Stimulated activated effector memory CD8-positive, alpha-beta T cell treated with anti-CD3 and anti-CD28 coated beads, Interleukin-12 subunit alpha, Interleukin-12 subunit beta, amount 100 ng/mL, for 72 hours (primary cell): ENCODE results near the gene EFNA4.

ENCODE experiments used
- ATAC-seq: fragments of 150-1000 bp; cut with Tn5 transposase; 2 replicates; pipeline ENCODE4 v1.10.0; 2021
- DNase-seq, 2 donors: peaks; one replicate each; pipeline ENCODE4 v3.0.0; 2021 to 2022; ENCODE audit warnings: low spot score in 2 of 2
- H3K27ac Mint-ChIP-seq: one replicate; pipeline ENCODE4 v1.8.0; 2022; ENCODE audit warnings: mild to moderate bottlenecking, mixed read lengths
- H3K36me3 Mint-ChIP-seq: one replicate; pipeline ENCODE4 v1.8.0; 2022; ENCODE audit warnings: mild to moderate bottlenecking, mixed read lengths
- H3K4me1 Mint-ChIP-seq: one replicate; pipeline ENCODE4 v1.8.0; 2022; ENCODE audit warnings: mixed read lengths
- H3K4me3 Mint-ChIP-seq: one replicate; pipeline ENCODE4 v1.8.0; 2022; ENCODE audit warnings: mild to moderate bottlenecking, mixed read lengths
- H3K9me3 Mint-ChIP-seq: one replicate; pipeline ENCODE4 v1.8.0; 2022; ENCODE audit warnings: mixed read lengths

EFNA4 gene

DNA sequence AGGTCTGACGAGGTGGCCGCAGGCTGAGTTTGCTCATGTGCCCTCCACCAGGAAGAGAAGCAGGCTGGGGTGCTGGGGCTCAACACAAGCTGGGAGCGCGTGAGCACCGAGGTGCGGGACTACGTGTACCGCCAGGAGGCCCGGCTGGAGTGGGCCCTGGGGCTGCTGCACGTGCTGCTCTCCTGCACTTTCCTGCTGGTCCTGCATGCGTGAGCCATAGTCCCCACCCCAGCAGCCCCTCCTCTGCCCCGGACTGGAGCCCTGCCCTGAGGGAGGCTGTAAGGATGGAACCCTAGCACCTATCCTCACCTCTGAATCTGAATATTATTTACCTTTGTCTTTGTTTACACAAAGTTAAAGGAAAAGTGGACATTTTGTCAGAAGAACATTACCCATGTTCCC lies 20.2 kb upstream of the EFNA4 start:
- no peaks in the 10 kb centered on the region for H3K36me3 Mint-ChIP-seq
- DNase-seq, result no peak
- H3K4me3 Mint-ChIP-seq, result no peak overlapping the region
- no peak for ATAC-seq
- no peaks in the 10 kb centered on the region for H3K9me3 Mint-ChIP-seq
- H3K4me1 Mint-ChIP-seq, result peaks cover 17% of the 10 kb centered on the region
- no peak overlapping the region for H3K27ac Mint-ChIP-seq

DNA sequence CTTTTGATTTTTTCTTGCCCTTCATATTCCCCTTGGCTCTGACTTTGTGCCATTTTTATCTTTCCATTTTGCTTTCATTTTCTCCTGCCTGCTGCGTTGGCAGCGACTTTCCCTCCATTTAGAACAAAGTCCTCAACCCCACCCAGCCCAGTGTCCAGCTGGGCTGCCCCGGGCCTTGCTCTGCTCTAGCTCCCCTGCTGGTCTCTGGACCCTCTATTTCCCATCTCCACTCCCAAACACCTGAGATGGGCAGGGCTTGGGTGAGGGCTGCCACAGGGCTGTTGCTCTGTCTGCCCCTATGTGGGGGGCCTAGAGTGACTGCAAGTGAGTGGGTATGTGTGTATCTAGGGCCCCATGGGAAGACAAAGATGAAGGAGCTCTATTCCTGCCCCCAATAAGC lies 19.7 kb upstream of the EFNA4 start:
- H3K4me3 Mint-ChIP-seq, result no peak overlapping the region
- H3K27ac Mint-ChIP-seq, result no peak overlapping the region
- no peaks in the 10 kb centered on the region for H3K36me3 Mint-ChIP-seq

DNA sequence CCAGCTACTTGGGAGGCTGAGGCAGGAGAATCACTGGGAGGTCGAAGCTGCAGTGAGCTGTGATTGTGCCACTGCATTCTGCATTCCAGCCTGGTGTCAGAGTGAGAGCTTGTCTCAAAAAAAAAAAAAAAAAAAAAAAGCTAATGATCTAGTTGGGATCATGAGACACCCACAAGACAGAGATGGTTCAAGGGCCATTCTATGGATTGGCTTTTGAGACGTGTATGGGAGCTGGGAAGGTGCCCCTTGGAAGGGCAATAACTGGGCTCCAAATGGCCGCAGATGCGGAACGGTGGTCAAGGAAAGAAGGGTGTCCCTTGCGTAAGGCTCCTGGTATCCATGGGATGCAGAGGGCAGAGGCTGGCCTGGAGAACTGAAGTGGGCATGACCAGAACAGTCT lies 19.2 kb upstream of the EFNA4 start:
- Mint-ChIP-seq H3K4me3 (no peak overlapping the region), H3K27ac (no peak overlapping the region), H3K4me1 (peaks cover 17% of the 10 kb centered on the region), H3K36me3 (no peaks in the 10 kb centered on the region), H3K9me3 (no peaks in the 10 kb centered on the region)
- no peak for DNase-seq
- ATAC-seq, result no peak

More for the DNA sequence above, 19.7 kb upstream of the EFNA4 start:
- DNase-seq (no peak), ATAC-seq (no peak)
- Mint-ChIP-seq H3K9me3 (no peaks in the 10 kb centered on the region), H3K4me1 (peaks cover 17% of the 10 kb centered on the region)

GRCh38 chr1:155044812-155045657 lies 18.5 kb upstream of the EFNA4 start:
- no peaks in the 10 kb centered on the region for H3K9me3 Mint-ChIP-seq
- ATAC-seq (peak; percentile 87), DNase-seq (peak in 1 of 2 donors; percentile 60)
- H3K4me3 Mint-ChIP-seq, result no peak overlapping the region
- peaks cover 23% of the 10 kb centered on the region for H3K4me1 Mint-ChIP-seq
- H3K36me3 Mint-ChIP-seq, result no peaks in the 10 kb centered on the region
- no peak overlapping the region for H3K27ac Mint-ChIP-seq

DNA sequence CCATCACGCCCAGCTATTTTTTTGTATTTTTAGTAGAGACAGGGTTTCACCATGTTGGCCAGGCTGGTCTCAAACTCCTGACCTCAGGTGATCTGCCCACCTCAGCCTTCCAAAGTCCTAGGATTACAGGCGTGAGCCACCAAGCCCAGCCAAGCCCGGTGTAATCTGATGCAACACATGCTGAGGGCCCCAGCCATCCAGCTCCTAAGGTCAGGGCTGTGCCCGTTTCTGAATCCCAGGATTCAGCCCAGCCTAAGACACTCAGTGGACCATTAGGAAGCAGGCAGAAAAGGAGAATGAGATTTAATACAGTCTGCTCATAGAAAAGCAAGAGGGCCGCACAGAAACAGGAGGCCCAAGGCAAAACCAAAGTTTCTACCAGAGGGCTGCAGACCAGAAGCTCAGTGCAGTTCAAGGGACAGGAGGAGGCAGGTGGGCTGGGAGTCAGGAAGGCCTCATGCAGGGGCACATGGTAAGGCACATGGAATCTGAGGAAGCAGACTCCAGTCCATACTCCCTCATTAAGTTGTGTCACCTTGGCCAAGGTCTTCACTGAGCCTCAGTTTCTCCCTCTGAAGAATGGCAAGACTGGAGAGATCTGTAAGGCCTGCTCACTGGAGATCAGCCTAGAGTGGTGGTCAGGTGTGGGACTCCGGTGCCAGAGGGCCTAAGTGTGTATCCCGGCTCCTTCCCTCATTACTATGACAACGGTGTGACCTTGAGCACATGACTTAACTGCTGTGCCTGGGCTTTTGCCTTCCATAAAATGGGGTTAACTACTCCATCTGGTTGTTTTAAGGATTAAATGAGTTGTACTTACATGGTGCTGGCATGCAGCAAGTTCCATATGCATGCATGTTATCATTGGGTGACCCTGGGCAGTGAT lies 14.8 kb upstream of the EFNA4 start:
- DNase-seq (no peak), ATAC-seq (no peak)
- Mint-ChIP-seq H3K4me3 (no peak overlapping the region), H3K36me3 (no peaks in the 10 kb centered on the region), H3K27ac (no peak overlapping the region), H3K9me3 (no peaks in the 10 kb centered on the region), H3K4me1 (peaks cover 51% of the 10 kb centered on the region)

- H3K4me1 Mint-ChIP-seq, result peaks cover 43% of the 10 kb centered on the region
Measured at GRCh38 chr1:155049651-155050559, 13.6 kb upstream of the EFNA4 start.

DNA sequence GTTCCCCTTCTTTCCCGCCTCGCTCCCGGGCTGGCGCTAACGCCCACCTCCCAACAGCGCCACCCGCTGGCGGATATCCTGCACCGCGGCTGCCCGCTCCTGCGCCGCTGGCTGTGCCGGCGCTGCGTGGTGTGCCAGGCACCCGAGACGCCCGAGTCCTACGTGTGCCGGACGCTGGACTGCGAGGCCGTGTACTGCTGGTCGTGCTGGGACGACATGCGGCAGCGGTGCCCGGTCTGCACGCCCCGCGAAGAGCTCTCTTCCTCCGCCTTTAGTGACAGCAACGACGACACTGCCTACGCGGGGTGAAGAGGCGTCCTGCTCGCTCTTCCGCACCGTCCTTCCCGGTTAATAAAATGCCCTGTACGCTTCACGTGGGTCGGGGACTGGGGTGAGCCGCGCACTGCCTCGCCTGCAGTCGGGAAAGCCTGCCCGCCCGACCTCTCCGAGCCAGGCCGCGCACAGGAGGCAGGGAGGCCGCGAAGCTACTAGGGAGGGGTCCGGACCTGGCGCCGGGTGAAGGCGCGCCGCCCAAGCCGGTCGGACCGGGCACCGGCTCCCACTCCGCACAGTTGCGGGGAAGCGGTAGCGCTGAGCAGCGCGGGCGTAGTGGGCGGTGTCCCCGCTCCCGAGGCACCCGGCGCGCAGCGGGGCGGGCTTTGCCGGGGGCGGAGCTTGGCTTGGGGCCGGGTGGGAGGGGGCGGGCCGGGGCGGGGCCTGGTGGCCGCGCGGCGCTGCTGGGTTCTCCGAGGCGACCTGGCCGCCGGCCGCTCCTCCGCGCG lies 12.8 kb upstream of the EFNA4 start, which contains the start of gene ADAM15:
TSS of gene ADAM15 (plus strand) at position 757 of the 782 bp plus-strand sequence. CDS start 71 bp downstream, outside the sequence.
- ATAC-seq (peak; percentile 84), DNase-seq (peak; percentile 87 to 89)
- Mint-ChIP-seq H3K4me1 (peaks cover 35% of the 10 kb centered on the region), H3K9me3 (no peaks in the 10 kb centered on the region), H3K4me3 (peak within 1 kb of the TSS; percentile 81), H3K27ac (peak within 1 kb of the TSS; percentile 77), H3K36me3 (peaks cover 7% of the 10 kb centered on the region)

More at GRCh38 chr1:155049651-155050559, 13.6 kb upstream of the EFNA4 start:
- Mint-ChIP-seq H3K4me3 (peak overlapping the region; percentile 81), H3K27ac (peak overlapping the region; percentile 37), H3K36me3 (no peaks in the 10 kb centered on the region), H3K9me3 (no peaks in the 10 kb centered on the region)
- DNase-seq (no peak), ATAC-seq (no peak)

DNA sequence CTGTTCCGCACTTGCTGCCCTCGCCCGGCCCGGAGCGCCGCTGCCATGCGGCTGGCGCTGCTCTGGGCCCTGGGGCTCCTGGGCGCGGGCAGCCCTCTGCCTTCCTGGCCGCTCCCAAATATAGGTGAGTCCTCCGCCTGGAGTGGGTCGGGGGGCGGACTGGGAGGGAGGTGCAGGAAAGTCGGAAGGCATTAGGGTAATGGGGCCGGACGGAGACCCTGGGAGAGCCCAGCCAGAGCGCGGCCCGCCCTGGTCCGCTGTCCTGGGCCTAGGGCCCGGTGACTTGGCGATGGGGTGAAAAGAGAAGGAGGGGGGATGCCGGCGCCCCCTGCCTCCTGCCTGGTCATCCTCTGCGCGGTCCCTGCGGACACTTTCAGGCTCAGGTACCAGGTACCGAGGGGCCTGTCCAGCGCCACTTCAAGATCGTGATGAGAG lies 12.2 kb upstream of the EFNA4 start:
- Mint-ChIP-seq H3K9me3 (no peaks in the 10 kb centered on the region), H3K4me1 (peaks cover 34% of the 10 kb centered on the region), H3K36me3 (peaks cover 8% of the 10 kb centered on the region), H3K4me3 (peak overlapping the region; percentile 81), H3K27ac (peak overlapping the region; percentile 77)
- DNase-seq (no peak), ATAC-seq (no peak)

GRCh38 chr1:155051777-155052398 lies 11.7 kb upstream of the EFNA4 start:
- Mint-ChIP-seq H3K4me1 (peaks cover 34% of the 10 kb centered on the region), H3K9me3 (no peaks in the 10 kb centered on the region), H3K27ac (peak overlapping the region; percentile 77), H3K36me3 (peaks cover 8% of the 10 kb centered on the region), H3K4me3 (peak overlapping the region; percentile 81)
- peak; percentile 49 for ATAC-seq
- peak; percentile 21 to 70 for DNase-seq

GRCh38 chr1:155052439-155053395 lies 10.8 kb upstream of the EFNA4 start:
- H3K27ac Mint-ChIP-seq, result peak overlapping the region; percentile 77
- peak overlapping the region; percentile 81 for H3K4me3 Mint-ChIP-seq
- H3K9me3 Mint-ChIP-seq, result no peaks in the 10 kb centered on the region
- H3K4me1 Mint-ChIP-seq, result peaks cover 34% of the 10 kb centered on the region
- H3K36me3 Mint-ChIP-seq, result peaks cover 15% of the 10 kb centered on the region
- DNase-seq (no peak), ATAC-seq (no peak)

DNA sequence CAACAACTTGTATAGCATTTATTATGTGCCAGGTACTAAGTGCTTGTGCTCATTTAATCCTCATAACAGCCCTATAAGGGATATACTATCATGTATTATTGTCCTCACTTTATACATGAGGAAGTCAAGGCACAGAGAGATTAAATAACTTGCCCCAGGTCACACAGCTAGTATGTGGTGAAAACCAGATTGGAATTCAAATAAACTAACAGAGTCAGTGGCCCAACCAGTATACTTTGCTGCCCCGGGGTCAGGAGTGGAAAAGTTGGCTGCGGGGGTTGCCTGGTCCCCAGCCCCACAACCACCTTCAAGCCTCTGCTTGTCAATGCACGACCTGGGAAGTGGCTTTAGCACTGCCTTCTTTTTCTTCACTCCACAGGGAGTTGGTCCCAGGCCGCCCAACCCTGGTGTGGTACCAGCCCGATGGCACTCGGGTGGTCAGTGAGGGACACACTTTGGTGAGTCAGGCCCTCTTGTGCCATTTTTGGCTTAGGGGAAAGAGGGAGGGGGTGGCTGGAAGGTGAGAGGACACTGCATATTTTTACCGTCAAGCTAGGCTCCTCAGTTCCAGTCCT lies 9.9 kb upstream of the EFNA4 start:
- peak overlapping the region; percentile 77 for H3K27ac Mint-ChIP-seq
- peaks cover 34% of the 10 kb centered on the region for H3K4me1 Mint-ChIP-seq
- peaks cover 18% of the 10 kb centered on the region for H3K36me3 Mint-ChIP-seq
- ATAC-seq, result no peak
- DNase-seq, result no peak
- H3K4me3 Mint-ChIP-seq, result peak overlapping the region; percentile 81
- no peaks in the 10 kb centered on the region for H3K9me3 Mint-ChIP-seq

DNA sequence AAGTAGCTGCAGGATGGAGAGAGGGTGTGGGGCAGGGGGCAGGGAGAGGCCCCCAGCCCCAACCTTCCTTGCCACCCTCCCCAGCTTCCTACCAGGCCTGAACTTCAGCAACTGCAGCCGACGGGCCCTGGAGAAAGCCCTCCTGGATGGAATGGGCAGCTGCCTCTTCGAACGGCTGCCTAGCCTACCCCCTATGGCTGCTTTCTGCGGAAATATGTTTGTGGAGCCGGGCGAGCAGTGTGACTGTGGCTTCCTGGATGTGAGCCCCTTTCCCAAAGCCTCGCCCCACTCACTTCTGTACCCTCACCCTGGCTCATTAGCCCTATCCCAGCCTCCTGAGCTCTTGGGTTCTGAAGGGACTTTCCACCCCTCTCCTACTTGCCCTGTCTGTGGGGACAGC lies 6.4 kb upstream of the EFNA4 start:
- H3K9me3 Mint-ChIP-seq, result no peaks in the 10 kb centered on the region
- DNase-seq (no peak), ATAC-seq (no peak)
- peaks cover 23% of the 10 kb centered on the region for H3K4me1 Mint-ChIP-seq
- peaks cover 26% of the 10 kb centered on the region for H3K36me3 Mint-ChIP-seq
- H3K27ac Mint-ChIP-seq, result no peak overlapping the region
- no peak overlapping the region for H3K4me3 Mint-ChIP-seq
